Common myeloid progenitor, CD34-positive (primary cell): ENCODE data around the gene SPACA6. TPM values are rescaled to one million over a fixed set of nuclear protein-coding genes. Genes with fewer than 3 reads are reported as not detected.
"Not testable (repeated sequence)": the region's sequence is repeated elsewhere in the genome, so short reads cannot be mapped to it uniquely, and the experiment has no call there.

Experiments
- CTCF ChIA-PET: fragments of 350-600 bp; sonication (Branson Sonifier 250); formaldehyde crosslinking; loops from one replicate; lab custom pipeline; 2021; ENCODE audit warnings: antibody characterized with exemption; lab: Charles Lee
- POLR2A ChIA-PET: fragments of 350-600 bp; sonication (Branson Sonifier 250); formaldehyde crosslinking; loops from one replicate; lab custom pipeline; 2021; ENCODE audit warnings: antibody characterized with exemption; lab: Charles Lee
- DNase-seq, 3 donors: peaks; one replicate each; pipeline versions ENCODE4 v3.0.0 to v3.0.0-alpha.2; 2013
- H3K27ac ChIP-seq, 2 experiments: 1 replicate in 1 of 2; 2 replicates in 1 of 2; pipeline ENCODE4 v1.7.0; 2013; ENCODE audit warnings: inconsistent platforms in 2 of 2, low read length in 2 of 2, mild to moderate bottlenecking in 2 of 2, low read depth in 1 of 2, moderate library complexity in 1 of 2; ENCODE audit not compliant: severe bottlenecking in 2 of 2, insufficient read depth in 1 of 2, poor library complexity in 1 of 2
- H3K27me3 ChIP-seq, 5 experiments: replicated peaks in 2 of 5; 1 replicate in 3 of 5; 2 replicates in 2 of 5; pipeline versions ENCODE4 v1.6.1 to v1.7.0; 2013; ENCODE audit warnings: low read length in 4 of 5, mild to moderate bottlenecking in 2 of 5, moderate library complexity in 2 of 5, inconsistent platforms in 1 of 5; ENCODE audit not compliant: insufficient read depth in 5 of 5, control insufficient read depth in 4 of 5
- H3K36me3 ChIP-seq, 4 experiments: 1 replicate in 2 of 4; 2 replicates in 2 of 4; pipeline versions ENCODE4 v1.6.1 to v1.7.0; 2013; ENCODE audit warnings: low read length in 3 of 4, control low read depth in 1 of 4, mild to moderate bottlenecking in 1 of 4; ENCODE audit not compliant: control insufficient read depth in 4 of 4, insufficient read depth in 4 of 4
- H3K4me1 ChIP-seq, 4 experiments: 1 replicate in 3 of 4; 2 replicates in 1 of 4; pipeline versions ENCODE4 v1.6.1 to v1.7.1; 2013; ENCODE audit warnings: low read length in 3 of 4, mild to moderate bottlenecking in 3 of 4, control low read depth in 1 of 4, inconsistent platforms in 1 of 4, moderate library complexity in 1 of 4; ENCODE audit not compliant: control insufficient read depth in 4 of 4, insufficient read depth in 4 of 4; ENCODE audit errors: control extremely low read depth in 1 of 4
- H3K4me3 ChIP-seq, 7 experiments: 1 replicate in 4 of 7; 2 replicates in 3 of 7; pipeline versions ENCODE4 v1.5.1 to v1.7.0; 2013; ENCODE audit warnings: mild to moderate bottlenecking in 7 of 7, low read length in 6 of 7, moderate library complexity in 6 of 7, inconsistent platforms in 2 of 7, low read depth in 2 of 7, control low read depth in 1 of 7; ENCODE audit not compliant: insufficient read depth in 4 of 7, control insufficient read depth in 1 of 7; ENCODE audit errors: extremely low read depth in 1 of 7
- H3K9me3 ChIP-seq, 5 experiments: 1 replicate in 4 of 5; 2 replicates in 1 of 5; pipeline versions ENCODE4 v1.6.1 to v1.7.1; 2013; ENCODE audit warnings: low read length in 4 of 5, mild to moderate bottlenecking in 2 of 5, inconsistent platforms in 1 of 5, low read depth in 1 of 5, moderate library complexity in 1 of 5; ENCODE audit not compliant: control insufficient read depth in 4 of 5, insufficient read depth in 2 of 5; ENCODE audit errors: control extremely low read depth in 1 of 5
- WGBS: methylation state at CpG from one replicate; pipeline ENCODE4 v1.1.5; 2013; ENCODE audit not compliant: insufficient coverage; 5-methylcytosine and 5-hydroxymethylcytosine counted together
- polyA plus RNA-seq: library from polyadenylated mRNA; unstranded; fragments of 120-200 nt; gene quantifications from one replicate; pipeline ENCODE4 v1.2.1, GENCODE V29; 2013

SPACA6 gene
- 2.2 TPM for polyA plus RNA-seq

DNA sequence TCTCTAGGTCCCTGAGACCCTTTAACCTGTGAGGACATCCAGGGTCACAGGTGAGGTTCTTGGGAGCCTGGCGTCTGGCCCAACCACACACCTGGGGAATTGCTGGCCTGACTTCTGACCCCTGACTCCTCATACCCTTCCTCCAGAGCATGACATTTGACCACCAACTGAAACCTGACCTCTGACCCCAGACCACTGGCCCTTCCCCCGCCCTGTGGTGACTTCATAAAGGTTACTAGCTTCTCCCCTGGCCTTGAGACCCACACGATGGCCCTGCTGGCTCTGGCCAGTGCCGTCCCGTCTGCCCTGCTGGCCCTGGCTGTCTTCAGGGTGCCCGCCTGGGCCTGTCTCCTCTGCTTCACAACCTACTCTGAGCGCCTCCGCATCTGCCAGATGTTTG lies at the start of gene SPACA6:
Gene SPACA6 (plus strand): TSS at position 71 of the 400 bp plus-strand sequence. CDS start 197 bp downstream, at position 268.
- H3K27me3 ChIP-seq: no peaks in the 10 kb centered on the region
- ChIA-PET POLR2A (no interaction called here), CTCF (no interaction called here)
- no peak within 1 kb of the TSS for H3K4me3 ChIP-seq
- peaks cover 0 to 35% (median 17%) of the 10 kb centered on the region in 4 experiments for H3K36me3 ChIP-seq
- peaks cover 0 to 32% (median 25%) of the 10 kb centered on the region in 4 experiments for H3K4me1 ChIP-seq
- no peak for DNase-seq
- H3K27ac ChIP-seq: no peak within 1 kb of the TSS
- WGBS: 98% methylated on average over 8 of the region's 8 CpGs
- no peaks in the 10 kb centered on the region for H3K9me3 ChIP-seq

- Histone ChIP-seq H3K4me1 (peaks cover 0 to 18% (median 10%) of the 10 kb centered on the region in 4 experiments), H3K4me3 (peak overlapping the region in 1 of 7 experiments; percentile 8), H3K9me3 (no peaks in the 10 kb centered on the region), H3K36me3 (no peaks in the 10 kb centered on the region), H3K27me3 (no peaks in the 10 kb centered on the region), H3K27ac (no peak overlapping the region)
- WGBS: 61% methylated on average over 9 of the region's 11 CpGs
- CTCF ChIA-PET: interaction anchor here (0.9 to 3.1 kb wide), 6 partner anchors 11 to 204 kb away, joined by 3 to 8 read pairs (median 4); no protein-coding TSS in a partner anchor
- POLR2A ChIA-PET: no interaction called here
- peak in 1 of 3 donors; percentile 37 for DNase-seq
These were observed 48.4 kb upstream of the SPACA6 start for GRCh38 chr19:51644636-51645271.

DNA sequence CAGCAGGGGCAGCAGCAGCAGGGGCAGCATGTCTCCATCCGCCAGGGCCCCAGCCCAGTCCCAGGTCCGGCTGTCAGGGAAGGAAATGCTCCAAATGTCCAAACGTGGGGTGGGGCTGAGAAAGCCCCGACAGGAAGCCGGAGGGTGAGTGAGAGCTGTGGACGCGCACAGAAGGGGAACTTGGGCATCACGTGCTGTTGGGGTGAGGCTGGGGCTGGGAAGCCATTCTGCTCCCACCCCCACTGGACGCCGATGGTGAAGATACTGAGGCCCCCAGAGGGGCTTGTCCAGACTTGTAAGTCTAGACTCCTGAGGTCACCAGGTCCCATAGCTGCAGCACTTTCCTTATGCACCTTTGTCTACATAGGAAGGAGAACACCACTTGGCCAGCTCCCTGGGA lies 46.4 kb upstream of the SPACA6 start, which contains the start of gene SIGLEC14:
Gene SIGLEC14 (minus strand): TSS at position 96 of the 400 bp plus-strand sequence. CDS start 66 bp downstream, at position 30.
- peaks cover 2 to 24% (median 10%) of the 10 kb centered on the region in 4 experiments for H3K4me1 ChIP-seq
- H3K9me3 ChIP-seq, H3K27me3 ChIP-seq, POLR2A ChIA-PET, H3K36me3 ChIP-seq, H3K27ac ChIP-seq: not testable (repeated sequence)
- peak in 2 of 3 donors; percentile 41 to 46 for DNase-seq
- H3K4me3 ChIP-seq: peak within 1 kb of the TSS in 3 of 7 experiments; percentile 2 to 52 (median 42)
- CTCF ChIA-PET: interaction anchor here (1.4 kb wide), 1 partner anchor 10 kb away, joined by 5 read pairs; no protein-coding TSS in a partner anchor
- 0% methylated on average over 2 of the region's 10 CpGs for WGBS

GRCh38 chr19:51647318-51647717 lies 45.8 kb upstream of the SPACA6 start:
- CTCF ChIA-PET: interaction anchor here (1.4 kb wide), 1 partner anchor 10 kb away, joined by 5 read pairs; no protein-coding TSS in a partner anchor
- peaks cover 0 to 5% (median 0%) of the 10 kb centered on the region in 5 experiments for H3K27me3 ChIP-seq
- H3K36me3 ChIP-seq: no peaks in the 10 kb centered on the region
- WGBS: 100% methylated on average over 5 of the region's 6 CpGs
- H3K4me3 ChIP-seq: peak overlapping the region in 1 of 7 experiments; percentile 42
- H3K4me1 ChIP-seq: peaks cover 3 to 28% (median 11%) of the 10 kb centered on the region in 4 experiments
- POLR2A ChIA-PET: no interaction called here
- H3K9me3 ChIP-seq: no peaks in the 10 kb centered on the region
- DNase-seq: no peak
- H3K27ac ChIP-seq: no peak overlapping the region

DNA sequence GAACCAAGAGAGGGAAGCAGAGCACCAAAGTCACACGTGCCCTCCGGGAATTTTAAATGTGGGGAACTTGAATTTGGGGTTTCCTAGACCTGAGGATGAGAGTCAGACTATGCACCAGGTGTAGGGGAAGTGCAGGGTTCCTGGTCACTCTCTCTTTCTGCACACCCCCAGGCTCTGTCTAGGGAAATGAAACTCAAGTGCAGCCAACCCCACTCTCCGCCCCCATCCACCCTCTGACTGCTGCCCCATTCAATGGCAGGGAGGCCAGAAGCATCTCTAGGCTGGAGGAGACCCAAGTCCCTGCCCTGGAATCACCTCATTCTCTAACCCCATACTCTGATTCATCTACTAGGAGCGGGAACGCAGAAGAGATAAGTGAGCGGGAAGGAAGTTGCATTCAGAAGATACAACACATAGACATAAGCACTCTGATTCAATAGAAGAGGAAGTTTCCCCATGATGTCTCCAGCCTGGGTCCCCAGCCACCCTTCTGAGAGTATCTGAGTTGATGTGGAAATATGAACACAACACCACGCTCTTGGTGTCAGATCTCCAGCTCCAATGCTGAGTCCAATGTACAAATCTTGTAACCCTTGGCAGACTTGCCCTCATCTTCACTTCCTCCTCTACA lies 41.8 kb upstream of the SPACA6 start:
- CTCF ChIA-PET: interaction anchor here (0.9 to 2.0 kb wide), 5 partner anchors 10 to 179 kb away, joined by 3 to 8 read pairs (median 5); no protein-coding TSS in a partner anchor

GRCh38 chr19:51652266-51652665 lies 40.9 kb upstream of the SPACA6 start:
- POLR2A ChIA-PET: interaction anchor here (0.6 kb wide), 1 partner anchor 386 kb away, joined by 3 read pairs; no protein-coding TSS in a partner anchor
- no peaks in the 10 kb centered on the region for H3K9me3 ChIP-seq
- no peak for DNase-seq
- CTCF ChIA-PET: interaction anchor here (0.7 to 2.0 kb wide), 9 partner anchors 9 to 184 kb away, joined by 3 to 8 read pairs (median 3); no protein-coding TSS in a partner anchor
- H3K36me3 ChIP-seq: no peaks in the 10 kb centered on the region
- 92% methylated on average over 4 of the region's 4 CpGs for WGBS
- peaks cover 0 to 19% (median 3%) of the 10 kb centered on the region in 4 experiments for H3K4me1 ChIP-seq
- H3K27me3 ChIP-seq: peaks cover 0 to 11% (median 0%) of the 10 kb centered on the region in 5 experiments
- H3K4me3 ChIP-seq: no peak overlapping the region
- H3K27ac ChIP-seq: no peak overlapping the region

More for the DNA sequence above, 41.8 kb upstream of the SPACA6 start:
- H3K27me3 ChIP-seq: peaks cover 0 to 11% (median 0%) of the 10 kb centered on the region in 5 experiments
- POLR2A ChIA-PET: no interaction called here
- peaks cover 3 to 19% (median 5%) of the 10 kb centered on the region in 4 experiments for H3K4me1 ChIP-seq
- DNase-seq: peak in 2 of 3 donors; percentile 18 to 19
- H3K4me3 ChIP-seq: no peak overlapping the region
- WGBS: 90% methylated on average over 3 of the region's 7 CpGs
- no peaks in the 10 kb centered on the region for H3K9me3 ChIP-seq
- H3K27ac ChIP-seq: no peak overlapping the region
- H3K36me3 ChIP-seq: no peaks in the 10 kb centered on the region
